ENCODE results near the gene BTN3A1. TPM values are rescaled to one million over a fixed set of nuclear protein-coding genes. Genes with fewer than 3 reads are reported as not detected.
A peak's percentile ranks its signal among the peaks of the same experiment; 100 is the strongest.

Gene BTN3A1
- total and polyA plus RNA-seq, 2 of the 13 experiments (the other 11 are each of a cell fraction or from before 2014, with no cell fraction given) = 13.3 to 14.0 TPM

GRCh38 chr6:26457264-26457805 is 55.3 kb downstream of the BTN3A1 start (continued):
- TF ChIP-seq, protein P1, sequence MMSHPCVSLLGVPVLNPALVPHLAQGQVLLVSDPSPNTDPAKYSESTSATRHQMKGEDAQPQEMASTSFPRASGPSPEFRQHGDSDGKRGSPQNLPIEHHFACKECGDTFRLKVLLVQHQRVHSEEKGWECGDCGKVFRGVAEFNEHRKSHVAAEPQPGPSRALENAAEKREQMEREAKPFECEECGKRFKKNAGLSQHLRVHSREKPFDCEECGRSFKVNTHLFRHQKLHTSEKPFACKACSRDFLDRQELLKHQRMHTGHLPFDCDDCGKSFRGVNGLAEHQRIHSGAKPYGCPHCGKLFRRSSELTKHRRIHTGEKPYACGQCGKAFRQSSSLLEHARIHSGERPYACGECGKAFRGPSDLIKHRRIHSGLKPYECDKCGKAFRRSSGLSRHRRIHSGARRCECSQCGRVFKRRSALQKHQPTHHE (CRISPR knock-in tag; IDR thresholded peaks at IDR 0.05; ENCODE audit: borderline replicate concordance) = peak; percentile 30; the same call in 1 of the 2 replicates
- peak; percentile 40; the same call in 1 of the 2 replicates for TF ChIP-seq GMEB1 (CRISPR knock-in tag; IDR thresholded peaks at IDR 0.05; ENCODE audit: borderline replicate concordance)
- TF ChIP-seq, protein P2, sequence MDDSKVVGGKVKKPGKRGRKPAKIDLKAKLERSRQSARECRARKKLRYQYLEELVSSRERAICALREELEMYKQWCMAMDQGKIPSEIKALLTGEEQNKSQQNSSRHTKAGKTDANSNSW (CRISPR knock-in tag; IDR thresholded peaks at IDR 0.05; ENCODE audit: borderline replicate concordance) = no peak
- TF ChIP-seq PRDM15 (CRISPR knock-in tag; IDR thresholded peaks at IDR 0.05) = no peak
- no peak for TF ChIP-seq ZBTB10 (CRISPR knock-in tag; IDR thresholded peaks at IDR 0.05; ENCODE audit: borderline replicate concordance)
- no peak for TF ChIP-seq TCF7L2 (IDR thresholded peaks at IDR 0.05; ENCODE audit: low read depth, low read length)
- TF ChIP-seq ZNF660 (CRISPR knock-in tag; IDR thresholded peaks at IDR 0.05; ENCODE audit: borderline replicate concordance, low read depth) = no peak
- 0 out of 2 replicates have a peak, but pooled peaks have one; percentile 13 for TF ChIP-seq ZFP90 (CRISPR knock-in tag; IDR thresholded peaks at IDR 0.05; ENCODE audit: borderline replicate concordance)
- no peak for TF ChIP-seq ZNF746 (CRISPR knock-in tag; IDR thresholded peaks at IDR 0.05)
- TF ChIP-seq HNRNPUL1 (IDR thresholded peaks at IDR 0.05; ENCODE audit: low read depth, low read length) = no peak
- TF ChIP-seq HOMEZ (CRISPR knock-in tag; IDR thresholded peaks at IDR 0.05; ENCODE audit: low read depth) = no peak
- TF ChIP-seq DRAP1 (CRISPR knock-in tag; IDR thresholded peaks at IDR 0.05) = no peak
- TF ChIP-seq ZNF207 (IDR thresholded peaks at IDR 0.05; ENCODE audit: borderline replicate concordance) = no peak
- TF ChIP-seq ZNF850 (CRISPR knock-in tag; conservative IDR thresholded peaks at IDR 0.05) = 0 out of 2 replicates have a peak, but pooled peaks have one; percentile 77
- peak; percentile 42 for TF ChIP-seq IKZF4 (CRISPR knock-in tag; IDR thresholded peaks at IDR 0.05; ENCODE audit: borderline replicate concordance, low read depth, not compliant biosample characterization)
- TF ChIP-seq MEIS2 (CRISPR knock-in tag; IDR thresholded peaks at IDR 0.05) = no peak
